Measurements from ENCODE around the gene HDAC4. TPM values are rescaled to one million over a fixed set of nuclear protein-coding genes. Genes with fewer than 3 reads are reported as not detected.

HDAC4 gene
- total RNA-seq, 1 donor from 2014 or later = 7.8 TPM

GRCh38 chr2:239360008-239360407, 40.8 kb downstream of the HDAC4 start:
- Histone ChIP-seq H3K36me3 (ENCODE audit: control insufficient read depth, insufficient read depth, low read length) (no peaks in the 10 kb centered on the region), H3K4me3 (ENCODE audit: low read depth, low read length) (no peak overlapping the region), H3K27me3 (ENCODE audit: control insufficient read depth, insufficient read depth, low read length) (no peaks in the 10 kb centered on the region)
- DNase-seq (ENCODE audit: low read depth) = no peak
- no peak for TF ChIP-seq CTCF (IDR thresholded peaks at IDR 0.05; ENCODE audit: insufficient read depth, low read length, poor library complexity, severe bottlenecking)

DNA sequence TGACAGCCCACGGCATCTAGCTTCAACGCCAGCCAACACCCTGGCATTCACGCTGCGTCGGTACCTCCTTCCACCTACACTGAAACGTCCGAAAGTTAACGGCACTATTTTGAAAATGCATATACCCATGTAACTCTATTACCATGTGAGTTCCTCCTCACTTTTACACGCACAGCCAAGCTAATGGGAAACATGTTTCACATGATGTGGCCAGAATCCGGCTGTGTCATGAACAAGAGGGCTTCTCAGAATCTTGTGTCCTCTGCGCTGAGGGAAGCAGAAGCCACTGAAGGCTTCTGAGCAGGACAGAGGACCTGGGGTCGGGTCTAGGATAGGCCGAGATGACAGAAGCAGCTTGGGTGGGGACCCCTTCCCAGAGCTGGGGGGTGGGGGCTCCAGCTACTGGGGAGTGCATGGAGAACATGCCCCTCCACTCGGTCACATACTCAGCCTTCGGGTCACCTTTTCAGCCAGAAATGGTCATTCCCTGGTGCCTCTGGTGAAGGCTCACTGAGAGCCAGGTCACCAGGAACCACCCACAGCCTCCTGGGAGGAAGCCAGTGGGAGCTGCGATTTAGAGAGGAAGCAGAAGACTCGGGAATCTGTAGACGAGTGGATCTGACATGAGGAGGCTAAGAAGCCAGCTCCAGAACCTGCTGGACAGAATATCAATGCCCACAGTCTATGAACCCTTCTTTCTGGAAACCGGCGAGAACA, 41.5 kb downstream of the HDAC4 start:
- TF ChIP-seq CTCF (IDR thresholded peaks at IDR 0.05; ENCODE audit: insufficient read depth, low read length, poor library complexity, severe bottlenecking) = no peak
- no peaks in the 10 kb centered on the region for H3K36me3 ChIP-seq (ENCODE audit: control insufficient read depth, insufficient read depth, low read length)
- H3K4me3 ChIP-seq (ENCODE audit: low read depth, low read length) = no peak overlapping the region
- H3K27me3 ChIP-seq (ENCODE audit: control insufficient read depth, insufficient read depth, low read length) = no peaks in the 10 kb centered on the region
- DNase-seq (ENCODE audit: low read depth) = no peak

DNA sequence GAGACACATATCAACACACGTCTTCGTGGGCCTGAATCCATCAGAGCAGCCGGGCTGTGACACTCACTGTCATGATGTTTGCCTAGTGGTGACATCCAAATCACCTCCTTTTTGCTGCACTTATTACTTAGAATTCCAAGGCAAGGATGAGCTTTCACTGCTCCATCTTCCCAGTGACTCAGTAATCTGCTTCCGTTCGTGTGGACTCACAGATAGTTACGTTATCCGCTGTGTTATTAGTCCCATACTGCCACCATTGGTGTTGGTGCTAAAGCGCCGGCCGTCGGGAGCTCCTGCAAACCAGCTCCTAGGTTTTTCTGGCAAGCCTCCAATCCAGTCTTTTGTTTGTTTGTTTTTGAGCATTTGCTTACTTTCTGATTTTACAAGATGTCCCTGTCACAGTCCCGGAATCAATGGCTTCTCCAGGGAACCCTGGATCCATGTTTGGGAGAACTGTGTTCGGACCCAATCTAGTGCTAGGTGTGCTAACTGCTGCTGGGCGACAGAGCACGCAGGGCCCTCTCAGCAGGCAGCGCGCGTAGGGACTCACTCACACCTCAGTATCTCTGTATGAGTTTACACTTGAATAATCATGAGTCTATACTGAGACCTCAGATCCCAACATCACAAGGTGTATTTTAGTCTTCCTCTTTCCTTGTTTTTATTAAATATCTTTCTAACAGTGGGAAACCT, 42.6 kb downstream of the HDAC4 start:
- TF ChIP-seq CTCF (IDR thresholded peaks at IDR 0.05; ENCODE audit: insufficient read depth, low read length, poor library complexity, severe bottlenecking) = no peak
- H3K27me3 ChIP-seq (ENCODE audit: control insufficient read depth, insufficient read depth, low read length) = no peaks in the 10 kb centered on the region
- no peaks in the 10 kb centered on the region for H3K36me3 ChIP-seq (ENCODE audit: control insufficient read depth, insufficient read depth, low read length)
- no peak for DNase-seq (ENCODE audit: low read depth)
- H3K4me3 ChIP-seq (ENCODE audit: low read depth, low read length) = no peak overlapping the region

DNA sequence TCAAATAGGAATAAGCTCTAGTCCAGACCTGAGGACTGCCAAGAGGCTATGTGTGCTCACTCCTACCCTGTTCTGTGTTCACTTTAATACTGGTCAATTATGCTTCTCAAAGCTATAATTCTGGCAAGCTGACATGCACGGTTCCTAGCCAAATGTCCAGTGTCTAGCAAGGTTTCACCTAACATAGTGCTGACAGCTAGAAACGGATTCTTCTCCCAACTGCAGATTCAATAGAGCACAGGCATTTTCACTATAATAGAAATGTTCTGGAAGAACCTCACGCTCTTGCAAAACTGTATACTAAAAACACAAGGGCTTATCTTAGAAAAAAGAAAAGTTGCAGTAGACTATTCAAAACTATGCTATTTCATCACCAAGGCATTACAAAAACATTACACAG, 45.1 kb downstream of the HDAC4 start:
- H3K4me3 ChIP-seq (ENCODE audit: low read depth, low read length) = no peak overlapping the region
- no peak for DNase-seq (ENCODE audit: low read depth)
- no peak for TF ChIP-seq CTCF (IDR thresholded peaks at IDR 0.05; ENCODE audit: insufficient read depth, low read length, poor library complexity, severe bottlenecking)
- H3K36me3 ChIP-seq (ENCODE audit: control insufficient read depth, insufficient read depth, low read length) = no peaks in the 10 kb centered on the region
- H3K27me3 ChIP-seq (ENCODE audit: control insufficient read depth, insufficient read depth, low read length) = no peaks in the 10 kb centered on the region

GRCh38 chr2:239355139-239355538, 45.7 kb downstream of the HDAC4 start:
- H3K27me3 ChIP-seq (ENCODE audit: control insufficient read depth, insufficient read depth, low read length) = no peaks in the 10 kb centered on the region
- DNase-seq (ENCODE audit: low read depth) = no peak
- TF ChIP-seq CTCF (IDR thresholded peaks at IDR 0.05; ENCODE audit: insufficient read depth, low read length, poor library complexity, severe bottlenecking) = no peak
- no peak overlapping the region for H3K4me3 ChIP-seq (ENCODE audit: low read depth, low read length)
- H3K36me3 ChIP-seq (ENCODE audit: control insufficient read depth, insufficient read depth, low read length) = no peaks in the 10 kb centered on the region

All from kidney epithelial cell (primary cell).